K562 (cell line): ENCODE measurements around the gene NMNAT2.

Experiments
- HMBOX1 ChIP-seq: sonication (generic); IDR thresholded peaks from 2 replicates; pipeline ENCODE4 v1.6.1; 2016
- MEF2A ChIP-seq: IDR thresholded peaks from 2 replicates; pipeline ENCODE4 v1.6.1; 2011; ENCODE audit warnings: low read depth, mild to moderate bottlenecking, low read length, moderate library complexity; ENCODE audit not compliant: control insufficient read depth
- NFE2L1 ChIP-seq: fragments of 450-650 bp; IDR thresholded peaks from 2 replicates; pipeline ENCODE4 v1.6.1; 2016; ENCODE audit warnings: missing genetic modification characterization, low read depth, mild to moderate bottlenecking, missing compliant biosample characterization, moderate library complexity, borderline replicate concordance
- NR4A1 ChIP-seq, 2 experiments: fragments of 250-450 bp in 1 of 2; fragments of 450-650 bp in 1 of 2; sonication (Bioruptor Pico) in 1 of 2; IDR thresholded peaks; 2 replicates each; pipeline versions ENCODE4 v1.4.0 to v1.6.1; 2016 to 2020; ENCODE audit warnings: mild to moderate bottlenecking in 2 of 2, missing compliant biosample characterization in 1 of 2, missing genetic modification characterization in 1 of 2, moderate library complexity in 1 of 2
- RFX5 ChIP-seq: IDR thresholded peaks from 2 replicates; pipeline ENCODE4 v1.6.1; 2011; ENCODE audit warnings: low read depth, mild to moderate bottlenecking, improper control_type of control experiment, low read length
- SNRNP70 ChIP-seq: fragments of 200-400 bp; formaldehyde crosslinking; optimal IDR thresholded peaks from 2 replicates; pipeline ENCODE3; 2017; ENCODE audit warnings: low read depth, low read length
- TF ChIP-seq, protein P1 (sequence below), 2 experiments: fragments of 450-650 bp; formaldehyde crosslinking in 1 of 2; IDR thresholded peaks; 2 replicates each; pipeline versions ENCODE4 v1.4.0 to v1.6.1; 2014 to 2020; ENCODE audit warnings: mild to moderate bottlenecking in 2 of 2, borderline replicate concordance in 1 of 2, low read depth in 1 of 2

DNA sequence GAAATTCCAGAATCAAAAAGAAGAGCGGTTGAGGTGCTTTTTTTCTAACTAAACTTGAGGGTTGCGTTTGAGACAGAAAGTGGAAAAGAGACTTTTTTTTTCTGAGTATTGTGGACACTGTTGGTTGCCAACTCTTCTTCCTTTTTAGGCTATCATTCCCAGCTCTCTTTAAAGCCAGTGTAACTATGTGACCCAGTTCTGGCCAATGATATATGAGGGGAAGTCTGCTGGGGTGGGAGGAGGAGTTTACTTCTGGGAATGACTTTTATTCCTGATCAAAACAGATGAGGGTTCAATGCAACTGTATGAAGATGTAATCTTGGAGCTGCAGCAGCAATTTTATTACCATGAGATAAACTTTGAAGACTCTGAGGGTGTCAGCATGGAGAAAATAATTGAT, 17.3 kb upstream of the NMNAT2 start:
- no peak for TF ChIP-seq HMBOX1
- TF ChIP-seq NR4A1 (CRISPR knock-in tag; IDR thresholded peaks at IDR 0.05): no peak
- TF ChIP-seq NR4A1 (tag; IDR thresholded peaks at IDR 0.05): no peak
- TF ChIP-seq MEF2A: no peak
- TF ChIP-seq SNRNP70: no peak
- TF ChIP-seq RFX5: no peak
- TF ChIP-seq, protein P1, sequence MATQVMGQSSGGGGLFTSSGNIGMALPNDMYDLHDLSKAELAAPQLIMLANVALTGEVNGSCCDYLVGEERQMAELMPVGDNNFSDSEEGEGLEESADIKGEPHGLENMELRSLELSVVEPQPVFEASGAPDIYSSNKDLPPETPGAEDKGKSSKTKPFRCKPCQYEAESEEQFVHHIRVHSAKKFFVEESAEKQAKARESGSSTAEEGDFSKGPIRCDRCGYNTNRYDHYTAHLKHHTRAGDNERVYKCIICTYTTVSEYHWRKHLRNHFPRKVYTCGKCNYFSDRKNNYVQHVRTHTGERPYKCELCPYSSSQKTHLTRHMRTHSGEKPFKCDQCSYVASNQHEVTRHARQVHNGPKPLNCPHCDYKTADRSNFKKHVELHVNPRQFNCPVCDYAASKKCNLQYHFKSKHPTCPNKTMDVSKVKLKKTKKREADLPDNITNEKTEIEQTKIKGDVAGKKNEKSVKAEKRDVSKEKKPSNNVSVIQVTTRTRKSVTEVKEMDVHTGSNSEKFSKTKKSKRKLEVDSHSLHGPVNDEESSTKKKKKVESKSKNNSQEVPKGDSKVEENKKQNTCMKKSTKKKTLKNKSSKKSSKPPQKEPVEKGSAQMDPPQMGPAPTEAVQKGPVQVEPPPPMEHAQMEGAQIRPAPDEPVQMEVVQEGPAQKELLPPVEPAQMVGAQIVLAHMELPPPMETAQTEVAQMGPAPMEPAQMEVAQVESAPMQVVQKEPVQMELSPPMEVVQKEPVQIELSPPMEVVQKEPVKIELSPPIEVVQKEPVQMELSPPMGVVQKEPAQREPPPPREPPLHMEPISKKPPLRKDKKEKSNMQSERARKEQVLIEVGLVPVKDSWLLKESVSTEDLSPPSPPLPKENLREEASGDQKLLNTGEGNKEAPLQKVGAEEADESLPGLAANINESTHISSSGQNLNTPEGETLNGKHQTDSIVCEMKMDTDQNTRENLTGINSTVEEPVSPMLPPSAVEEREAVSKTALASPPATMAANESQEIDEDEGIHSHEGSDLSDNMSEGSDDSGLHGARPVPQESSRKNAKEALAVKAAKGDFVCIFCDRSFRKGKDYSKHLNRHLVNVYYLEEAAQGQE (IDR thresholded peaks at IDR 0.05; ENCODE audit: borderline replicate concordance): no peak
- TF ChIP-seq, protein P1 (CRISPR knock-in tag; IDR thresholded peaks at IDR 0.05; ENCODE audit: low read depth): no peak
- TF ChIP-seq NFE2L1: no peak
